LNCAP (cell line): Measurements from ENCODE around the gene ECI1.

Experiments used
- TF ChIP-seq, protein P1 (sequence below): fragments of 450-650 bp; IDR thresholded peaks from 2 replicates; pipeline ENCODE4 v1.5.1; 2017; ENCODE audit warnings: mild to moderate bottlenecking

The ECI1 gene

GRCh38 chr16:2277466-2278271 is 26.3 kb upstream of the ECI1 start:
- TF ChIP-seq, protein P1, sequence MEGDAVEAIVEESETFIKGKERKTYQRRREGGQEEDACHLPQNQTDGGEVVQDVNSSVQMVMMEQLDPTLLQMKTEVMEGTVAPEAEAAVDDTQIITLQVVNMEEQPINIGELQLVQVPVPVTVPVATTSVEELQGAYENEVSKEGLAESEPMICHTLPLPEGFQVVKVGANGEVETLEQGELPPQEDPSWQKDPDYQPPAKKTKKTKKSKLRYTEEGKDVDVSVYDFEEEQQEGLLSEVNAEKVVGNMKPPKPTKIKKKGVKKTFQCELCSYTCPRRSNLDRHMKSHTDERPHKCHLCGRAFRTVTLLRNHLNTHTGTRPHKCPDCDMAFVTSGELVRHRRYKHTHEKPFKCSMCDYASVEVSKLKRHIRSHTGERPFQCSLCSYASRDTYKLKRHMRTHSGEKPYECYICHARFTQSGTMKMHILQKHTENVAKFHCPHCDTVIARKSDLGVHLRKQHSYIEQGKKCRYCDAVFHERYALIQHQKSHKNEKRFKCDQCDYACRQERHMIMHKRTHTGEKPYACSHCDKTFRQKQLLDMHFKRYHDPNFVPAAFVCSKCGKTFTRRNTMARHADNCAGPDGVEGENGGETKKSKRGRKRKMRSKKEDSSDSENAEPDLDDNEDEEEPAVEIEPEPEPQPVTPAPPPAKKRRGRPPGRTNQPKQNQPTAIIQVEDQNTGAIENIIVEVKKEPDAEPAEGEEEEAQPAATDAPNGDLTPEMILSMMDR: no peak

GRCh38 chr16:2276368-2277195 is 25.2 kb upstream of the ECI1 start:
- TF ChIP-seq, protein P1: no peak

GRCh38 chr16:2275476-2276367 is 24.3 kb upstream of the ECI1 start:
- TF ChIP-seq, protein P1: no peak

- TF ChIP-seq, protein P1: no peak
These were observed 22.5 kb upstream of the ECI1 start for GRCh38 chr16:2273931-2274330.

GRCh38 chr16:2273484-2273883 is 22.1 kb upstream of the ECI1 start:
- TF ChIP-seq, protein P1: no peak

DNA sequence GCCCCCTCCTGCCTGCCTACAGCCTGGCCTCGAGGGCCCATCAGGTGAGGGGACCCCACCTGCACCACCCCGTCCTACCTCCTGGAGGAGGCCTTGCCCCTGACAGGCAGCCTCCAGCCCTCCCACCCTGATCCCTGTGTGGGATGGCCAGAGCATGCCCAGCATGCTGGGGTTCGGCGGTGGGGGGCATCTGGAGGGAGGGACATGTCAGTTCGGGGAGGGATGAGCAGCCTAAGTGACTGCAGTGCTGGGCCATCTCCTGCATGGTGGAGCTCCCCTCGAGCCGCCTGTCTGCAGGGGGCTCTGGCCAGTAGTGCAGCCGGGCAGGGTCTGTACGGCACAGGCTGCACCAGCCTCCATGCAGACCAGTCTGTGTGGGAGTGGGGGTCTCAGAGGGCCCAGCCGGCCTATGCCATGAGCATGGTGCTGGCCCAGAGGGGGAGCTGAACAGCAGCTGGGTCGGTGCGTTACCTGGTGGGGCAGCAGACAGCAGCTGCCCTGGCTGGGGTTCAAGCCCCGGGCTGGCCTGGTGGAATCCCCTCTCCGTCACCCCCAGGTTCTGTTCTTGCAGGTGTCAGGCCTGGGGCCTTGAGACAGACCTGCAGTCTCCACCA is 20.6 kb upstream of the ECI1 start:
- TF ChIP-seq, protein P1: no peak
